ENCODE measurements around the gene SPIN3. TPM values are rescaled to one million over a fixed set of nuclear protein-coding genes. Genes with fewer than 3 reads are reported as not detected.

SPIN3 gene
- total RNA-seq, 6 experiments from 2014 or later = 5.7 to 6.9 (median 6.5) TPM

DNA sequence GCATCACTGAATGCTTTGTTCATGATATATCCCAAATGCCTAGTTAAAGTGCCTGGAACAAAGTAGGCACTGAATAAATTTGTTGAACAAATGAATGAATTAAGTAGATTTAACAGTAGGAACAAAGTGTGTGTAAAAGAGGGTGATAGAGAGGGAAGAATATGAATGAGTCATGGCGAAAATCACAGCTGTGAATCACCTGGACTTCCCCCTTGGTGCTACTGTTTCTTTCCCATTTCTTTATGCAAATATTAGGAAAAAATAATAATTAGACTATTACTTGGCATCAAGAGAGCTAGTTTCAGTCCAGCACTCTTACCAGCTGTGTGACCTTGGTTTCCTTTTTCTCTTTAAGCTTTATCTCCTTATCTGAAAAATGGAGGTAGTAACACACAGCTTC is 9.2 kb downstream of the SPIN3 start:
- 57% methylated on average over 1 of the region's 1 CpG for WGBS (ENCODE audit: insufficient coverage, low coverage, low lambda C conversion rate, missing lambda C conversion rate)
- Histone ChIP-seq H3K4me3 (no peak overlapping the region), H3K27me3 (no peaks in the 10 kb centered on the region), H3K4me1 (no peaks in the 10 kb centered on the region), H3K27ac (no peak overlapping the region), H3K9me3 (no peaks in the 10 kb centered on the region), H3K36me3 (peaks cover 0 to 12% (median 2%) of the 10 kb centered on the region in 4 donors)
- intact Hi-C loops (cut with DNase I) = no loop called here
- TF ChIP-seq POLR2A (IDR thresholded peaks at IDR 0.05) = no peak
- TF ChIP-seq, protein P1, sequence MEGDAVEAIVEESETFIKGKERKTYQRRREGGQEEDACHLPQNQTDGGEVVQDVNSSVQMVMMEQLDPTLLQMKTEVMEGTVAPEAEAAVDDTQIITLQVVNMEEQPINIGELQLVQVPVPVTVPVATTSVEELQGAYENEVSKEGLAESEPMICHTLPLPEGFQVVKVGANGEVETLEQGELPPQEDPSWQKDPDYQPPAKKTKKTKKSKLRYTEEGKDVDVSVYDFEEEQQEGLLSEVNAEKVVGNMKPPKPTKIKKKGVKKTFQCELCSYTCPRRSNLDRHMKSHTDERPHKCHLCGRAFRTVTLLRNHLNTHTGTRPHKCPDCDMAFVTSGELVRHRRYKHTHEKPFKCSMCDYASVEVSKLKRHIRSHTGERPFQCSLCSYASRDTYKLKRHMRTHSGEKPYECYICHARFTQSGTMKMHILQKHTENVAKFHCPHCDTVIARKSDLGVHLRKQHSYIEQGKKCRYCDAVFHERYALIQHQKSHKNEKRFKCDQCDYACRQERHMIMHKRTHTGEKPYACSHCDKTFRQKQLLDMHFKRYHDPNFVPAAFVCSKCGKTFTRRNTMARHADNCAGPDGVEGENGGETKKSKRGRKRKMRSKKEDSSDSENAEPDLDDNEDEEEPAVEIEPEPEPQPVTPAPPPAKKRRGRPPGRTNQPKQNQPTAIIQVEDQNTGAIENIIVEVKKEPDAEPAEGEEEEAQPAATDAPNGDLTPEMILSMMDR (IDR thresholded peaks at IDR 0.05) = no peak
- no peak for ATAC-seq
- DNase-seq = no peak

DNA sequence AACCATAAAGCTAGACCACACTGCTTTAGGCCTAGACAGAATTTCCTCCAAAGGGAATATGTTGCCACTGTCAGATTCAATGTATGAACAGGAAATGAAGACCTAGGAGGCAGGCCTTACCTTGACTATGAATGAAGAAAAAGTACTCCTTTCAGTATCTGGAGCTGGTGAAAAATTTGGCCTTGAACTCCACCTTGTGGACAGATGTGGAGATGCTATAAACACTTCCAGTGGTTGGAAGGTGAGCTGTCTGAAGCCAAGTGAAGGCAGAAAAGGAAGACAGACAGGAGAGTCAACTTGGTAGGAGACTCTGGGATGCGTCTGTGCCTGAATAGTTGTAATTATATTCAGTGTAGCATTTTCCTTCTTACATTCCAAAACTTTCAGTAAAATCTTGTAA is 17.2 kb downstream of the SPIN3 start:
- peak; percentile 82 to 90 (median 86) for ATAC-seq
- intact Hi-C loops (cut with DNase I) = no loop called here
- no peak overlapping the region for H3K27ac ChIP-seq
- no peaks in the 10 kb centered on the region for H3K4me1 ChIP-seq
- no peaks in the 10 kb centered on the region for H3K9me3 ChIP-seq
- whole genome bisulfite sequencing (ENCODE audit: insufficient coverage, low coverage, low lambda C conversion rate, missing lambda C conversion rate) = 37% methylated on average over 1 of the region's 1 CpG
- TF ChIP-seq POLR2A (IDR thresholded peaks at IDR 0.05) = no peak
- TF ChIP-seq, protein P1 (IDR thresholded peaks at IDR 0.05) = peak; percentile 54 to 68 (median 62)
- no peak overlapping the region for H3K4me3 ChIP-seq
- peaks cover 0 to 5% (median 2%) of the 10 kb centered on the region in 4 donors for H3K36me3 ChIP-seq
- no peak for DNase-seq
- no peaks in the 10 kb centered on the region for H3K27me3 ChIP-seq

DNA sequence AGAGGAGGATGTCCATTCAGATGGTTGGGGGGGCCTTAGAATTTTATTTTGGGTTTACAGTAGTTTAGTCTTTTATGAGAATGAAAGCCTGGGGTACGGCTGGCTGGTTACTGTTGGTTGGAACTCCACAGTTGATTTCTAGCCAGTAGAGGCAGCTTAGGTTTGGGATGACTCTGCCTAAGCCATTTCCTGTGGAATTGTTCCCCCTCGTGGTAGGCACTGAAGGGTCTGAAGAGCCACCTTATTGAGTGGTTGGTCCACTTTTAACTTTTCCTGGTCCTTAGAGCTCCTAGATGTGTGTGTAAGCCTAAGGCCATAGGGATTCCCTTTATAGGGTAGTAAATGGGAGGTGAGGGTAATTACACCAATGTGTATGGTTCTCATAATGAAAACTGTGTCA is 19.7 kb downstream of the SPIN3 start:
- TF ChIP-seq POLR2A (IDR thresholded peaks at IDR 0.05) = no peak
- TF ChIP-seq, protein P1 (IDR thresholded peaks at IDR 0.05) = no peak
- intact Hi-C loops (cut with DNase I) = no loop called here
- no peak overlapping the region for H3K27ac ChIP-seq
- H3K4me3 ChIP-seq = no peak overlapping the region
- H3K4me1 ChIP-seq = no peaks in the 10 kb centered on the region
- WGBS (ENCODE audit: insufficient coverage, low coverage, low lambda C conversion rate, missing lambda C conversion rate) = 11% methylated on average over 1 of the region's 2 CpGs
- ATAC-seq = no peak
- no peaks in the 10 kb centered on the region for H3K9me3 ChIP-seq
- no peaks in the 10 kb centered on the region for H3K36me3 ChIP-seq
- no peak for DNase-seq
- no peaks in the 10 kb centered on the region for H3K27me3 ChIP-seq

DNA sequence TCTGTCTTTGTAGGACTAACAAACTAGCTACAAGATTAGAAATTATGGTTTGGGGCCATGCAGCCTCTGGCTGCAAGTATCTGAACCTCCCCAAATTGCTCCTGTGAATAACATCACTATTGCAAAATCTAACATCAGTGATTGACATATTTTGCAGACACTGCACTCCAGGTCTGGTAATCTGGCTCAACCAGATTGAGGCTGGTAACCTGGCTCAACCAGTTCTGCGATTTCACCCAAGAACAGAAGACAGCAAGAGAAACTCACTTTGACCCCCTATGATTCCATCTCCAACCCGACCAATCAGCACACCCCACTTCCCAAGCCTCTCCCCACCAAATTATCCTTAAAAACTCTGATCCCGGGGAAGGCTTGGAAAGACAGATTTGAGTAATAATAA is 20.9 kb downstream of the SPIN3 start:
- Histone ChIP-seq H3K9me3 (no peaks in the 10 kb centered on the region), H3K4me1 (no peaks in the 10 kb centered on the region), H3K4me3 (no peak overlapping the region), H3K36me3 (no peaks in the 10 kb centered on the region), H3K27ac (no peak overlapping the region), H3K27me3 (no peaks in the 10 kb centered on the region)
- 63% methylated on average over 2 of the region's 3 CpGs for WGBS (ENCODE audit: insufficient coverage, low coverage, low lambda C conversion rate, missing lambda C conversion rate)
- intact Hi-C loops (cut with DNase I) = no loop called here
- no peak for ATAC-seq
- TF ChIP-seq, protein P1 (IDR thresholded peaks at IDR 0.05) = no peak
- TF ChIP-seq POLR2A (IDR thresholded peaks at IDR 0.05) = no peak
- no peak for DNase-seq

DNA sequence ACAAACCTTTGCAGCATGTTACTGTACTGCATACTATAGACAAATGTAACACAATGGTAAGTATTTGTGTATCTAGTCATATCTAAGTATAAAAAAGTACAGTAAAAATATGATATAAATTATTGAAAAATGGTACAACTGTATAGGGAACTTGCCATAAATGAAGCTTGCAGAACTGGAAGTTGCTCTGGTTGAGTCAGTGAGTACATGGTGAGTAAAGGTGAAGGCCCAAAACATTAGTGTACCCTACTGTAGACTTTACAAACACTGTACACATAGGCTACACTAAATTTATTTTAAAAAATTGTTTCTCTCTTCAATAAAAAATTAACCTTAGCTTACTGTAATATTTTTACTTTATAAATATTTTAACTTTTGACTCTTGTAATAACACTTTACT is 25.8 kb downstream of the SPIN3 start:
- H3K9me3 ChIP-seq = no peaks in the 10 kb centered on the region

More for the DNA sequence above, 25.8 kb downstream of the SPIN3 start:
- TF ChIP-seq, protein P1 (IDR thresholded peaks at IDR 0.05) = no peak
- no peak for TF ChIP-seq POLR2A (IDR thresholded peaks at IDR 0.05)
- Histone ChIP-seq H3K27me3 (no peaks in the 10 kb centered on the region), H3K4me3 (no peak overlapping the region), H3K4me1 (no peaks in the 10 kb centered on the region), H3K36me3 (no peaks in the 10 kb centered on the region), H3K27ac (no peak overlapping the region)
- ATAC-seq (no peak), DNase-seq (no peak)
- intact Hi-C loops (cut with DNase I) = no loop called here

Measured in right lobe of liver (tissue), 6 donors.